Measurements from ENCODE around the gene PRSS8.
A peak's percentile ranks its signal among the peaks of the same experiment; 100 is the strongest.

Gene PRSS8

DNA sequence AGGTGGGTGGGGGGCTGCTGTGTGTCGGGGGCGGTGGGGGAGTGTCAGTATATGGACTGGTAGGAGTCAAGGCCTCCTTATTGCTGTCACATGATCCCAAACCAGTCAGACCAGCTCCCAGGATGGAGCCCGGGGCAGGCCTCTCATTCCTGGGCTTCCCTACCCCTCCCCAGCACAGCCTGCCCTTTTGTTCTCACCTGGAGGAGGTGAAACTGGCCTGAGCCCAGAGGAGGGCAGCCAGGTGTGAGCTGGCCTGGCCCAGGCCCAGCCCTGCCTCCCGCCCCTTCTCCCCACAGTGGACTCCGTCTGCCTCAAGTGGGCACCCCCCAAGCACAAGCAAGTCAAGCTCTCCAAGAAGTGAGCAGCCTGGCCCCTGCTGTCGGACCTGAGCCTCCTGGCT lies 4.6 kb downstream of the PRSS8 start:
- peak overlapping the region; percentile 52 for H3K4me2 ChIP-seq (ENCODE audit: low read length)
- no peak overlapping the region for H3K9ac ChIP-seq
- TF ChIP-seq, protein P1, sequence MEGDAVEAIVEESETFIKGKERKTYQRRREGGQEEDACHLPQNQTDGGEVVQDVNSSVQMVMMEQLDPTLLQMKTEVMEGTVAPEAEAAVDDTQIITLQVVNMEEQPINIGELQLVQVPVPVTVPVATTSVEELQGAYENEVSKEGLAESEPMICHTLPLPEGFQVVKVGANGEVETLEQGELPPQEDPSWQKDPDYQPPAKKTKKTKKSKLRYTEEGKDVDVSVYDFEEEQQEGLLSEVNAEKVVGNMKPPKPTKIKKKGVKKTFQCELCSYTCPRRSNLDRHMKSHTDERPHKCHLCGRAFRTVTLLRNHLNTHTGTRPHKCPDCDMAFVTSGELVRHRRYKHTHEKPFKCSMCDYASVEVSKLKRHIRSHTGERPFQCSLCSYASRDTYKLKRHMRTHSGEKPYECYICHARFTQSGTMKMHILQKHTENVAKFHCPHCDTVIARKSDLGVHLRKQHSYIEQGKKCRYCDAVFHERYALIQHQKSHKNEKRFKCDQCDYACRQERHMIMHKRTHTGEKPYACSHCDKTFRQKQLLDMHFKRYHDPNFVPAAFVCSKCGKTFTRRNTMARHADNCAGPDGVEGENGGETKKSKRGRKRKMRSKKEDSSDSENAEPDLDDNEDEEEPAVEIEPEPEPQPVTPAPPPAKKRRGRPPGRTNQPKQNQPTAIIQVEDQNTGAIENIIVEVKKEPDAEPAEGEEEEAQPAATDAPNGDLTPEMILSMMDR (IDR thresholded peaks at IDR 0.05) = no peak
- H3K79me2 ChIP-seq = peaks cover 16% of the 10 kb centered on the region
- peak overlapping the region; percentile 28 for H2AFZ ChIP-seq
- H3K36me3 ChIP-seq (ENCODE audit: control insufficient read depth, insufficient read depth, low read length) = no peaks in the 10 kb centered on the region
- H3K9me3 ChIP-seq (ENCODE audit: control insufficient read depth, low read length) = no peaks in the 10 kb centered on the region
- H3K27ac ChIP-seq = peak overlapping the region; percentile 86
- H3K4me3 ChIP-seq (ENCODE audit: low read depth, low read length) = peak overlapping the region; percentile 23
- H3K4me1 ChIP-seq = peaks cover 35% of the 10 kb centered on the region
- H3K27me3 ChIP-seq (ENCODE audit: control insufficient read depth, insufficient read depth, low read length) = no peaks in the 10 kb centered on the region

DNA sequence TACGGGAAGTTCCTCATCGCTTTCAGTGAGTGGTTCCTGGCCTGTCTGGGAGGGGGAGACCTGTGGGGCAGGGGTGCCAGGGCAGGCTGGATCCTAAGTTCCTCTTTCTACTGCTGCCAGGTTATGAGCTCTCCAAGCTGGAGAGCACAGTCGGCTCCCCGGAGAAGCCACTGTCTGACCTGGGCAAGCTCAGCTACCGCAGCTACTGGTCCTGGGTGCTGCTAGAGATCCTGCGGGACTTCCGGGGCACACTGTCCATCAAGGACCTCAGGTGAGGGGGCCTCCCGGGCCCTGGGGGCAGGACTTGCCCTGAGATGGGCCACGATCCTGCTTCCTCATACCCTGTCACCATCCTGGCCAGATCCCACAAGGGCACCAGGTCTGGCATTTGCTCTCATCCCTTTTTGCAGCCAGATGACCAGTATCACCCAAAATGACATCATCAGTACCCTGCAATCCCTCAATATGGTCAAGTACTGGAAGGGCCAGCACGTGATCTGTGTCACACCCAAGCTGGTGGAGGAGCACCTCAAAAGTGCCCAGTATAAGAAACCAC lies 5.1 kb downstream of the PRSS8 start:
- H3K4me2 ChIP-seq (ENCODE audit: low read length) = peak overlapping the region; percentile 52
- no peaks in the 10 kb centered on the region for H3K36me3 ChIP-seq (ENCODE audit: control insufficient read depth, insufficient read depth, low read length)
- no peak overlapping the region for H3K9ac ChIP-seq
- peaks cover 32% of the 10 kb centered on the region for H3K4me1 ChIP-seq
- H3K27ac ChIP-seq = peak overlapping the region; percentile 86
- peaks cover 20% of the 10 kb centered on the region for H3K79me2 ChIP-seq
- H3K27me3 ChIP-seq (ENCODE audit: control insufficient read depth, insufficient read depth, low read length) = no peaks in the 10 kb centered on the region
- H3K9me3 ChIP-seq (ENCODE audit: control insufficient read depth, low read length) = no peaks in the 10 kb centered on the region
- peak overlapping the region; percentile 23 for H3K4me3 ChIP-seq (ENCODE audit: low read depth, low read length)
- TF ChIP-seq, protein P1 (IDR thresholded peaks at IDR 0.05) = no peak
- peak overlapping the region; percentile 28 for H2AFZ ChIP-seq

DNA sequence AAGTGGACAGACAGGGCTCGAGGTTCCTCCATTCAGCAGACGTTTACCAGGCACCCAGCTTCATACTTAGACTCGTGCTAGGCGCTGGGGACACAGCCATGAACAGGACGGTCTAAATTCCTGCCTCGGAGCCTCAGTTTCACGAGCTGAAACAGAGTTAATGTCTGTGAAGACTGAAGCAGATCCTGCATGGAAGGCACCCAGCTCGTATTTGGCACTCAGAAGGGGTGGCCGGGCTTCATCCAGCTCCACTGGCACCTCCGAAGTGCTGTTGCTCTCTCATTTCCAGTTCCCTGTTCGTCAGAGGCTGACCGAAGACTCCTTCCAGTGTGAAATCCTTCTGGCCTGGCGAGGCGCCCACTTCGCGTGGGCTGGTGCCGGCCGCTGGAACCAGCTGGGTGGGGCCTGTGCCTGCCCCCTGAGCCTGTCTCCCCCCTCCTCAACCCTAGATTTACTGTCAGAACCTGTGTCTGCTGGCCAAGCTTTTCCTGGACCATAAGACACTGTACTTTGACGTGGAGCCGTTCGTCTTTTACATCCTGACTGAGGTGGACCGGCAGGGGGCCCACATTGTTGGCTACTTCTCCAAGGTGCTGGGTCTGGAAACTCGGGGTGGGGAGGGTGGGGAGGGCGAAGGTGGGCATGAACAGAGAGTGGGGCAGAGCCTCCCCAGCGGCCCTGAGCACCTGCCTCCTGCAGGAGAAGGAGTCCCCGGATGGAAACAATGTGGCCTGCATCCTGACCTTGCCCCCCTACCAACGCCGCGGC lies 5.8 kb downstream of the PRSS8 start:
- Histone ChIP-seq H3K4me2 (ENCODE audit: low read length) (peak overlapping the region; percentile 52), H3K27ac (peak overlapping the region; percentile 86), H2AFZ (no peak overlapping the region), H3K9me3 (ENCODE audit: control insufficient read depth, low read length) (no peaks in the 10 kb centered on the region), H3K4me1 (peaks cover 28% of the 10 kb centered on the region), H3K9ac (no peak overlapping the region), H3K36me3 (ENCODE audit: control insufficient read depth, insufficient read depth, low read length) (no peaks in the 10 kb centered on the region), H3K27me3 (ENCODE audit: control insufficient read depth, insufficient read depth, low read length) (no peaks in the 10 kb centered on the region), H3K79me2 (peaks cover 20% of the 10 kb centered on the region), H3K4me3 (ENCODE audit: low read depth, low read length) (no peak overlapping the region)
- TF ChIP-seq, protein P1 (IDR thresholded peaks at IDR 0.05) = no peak

DNA sequence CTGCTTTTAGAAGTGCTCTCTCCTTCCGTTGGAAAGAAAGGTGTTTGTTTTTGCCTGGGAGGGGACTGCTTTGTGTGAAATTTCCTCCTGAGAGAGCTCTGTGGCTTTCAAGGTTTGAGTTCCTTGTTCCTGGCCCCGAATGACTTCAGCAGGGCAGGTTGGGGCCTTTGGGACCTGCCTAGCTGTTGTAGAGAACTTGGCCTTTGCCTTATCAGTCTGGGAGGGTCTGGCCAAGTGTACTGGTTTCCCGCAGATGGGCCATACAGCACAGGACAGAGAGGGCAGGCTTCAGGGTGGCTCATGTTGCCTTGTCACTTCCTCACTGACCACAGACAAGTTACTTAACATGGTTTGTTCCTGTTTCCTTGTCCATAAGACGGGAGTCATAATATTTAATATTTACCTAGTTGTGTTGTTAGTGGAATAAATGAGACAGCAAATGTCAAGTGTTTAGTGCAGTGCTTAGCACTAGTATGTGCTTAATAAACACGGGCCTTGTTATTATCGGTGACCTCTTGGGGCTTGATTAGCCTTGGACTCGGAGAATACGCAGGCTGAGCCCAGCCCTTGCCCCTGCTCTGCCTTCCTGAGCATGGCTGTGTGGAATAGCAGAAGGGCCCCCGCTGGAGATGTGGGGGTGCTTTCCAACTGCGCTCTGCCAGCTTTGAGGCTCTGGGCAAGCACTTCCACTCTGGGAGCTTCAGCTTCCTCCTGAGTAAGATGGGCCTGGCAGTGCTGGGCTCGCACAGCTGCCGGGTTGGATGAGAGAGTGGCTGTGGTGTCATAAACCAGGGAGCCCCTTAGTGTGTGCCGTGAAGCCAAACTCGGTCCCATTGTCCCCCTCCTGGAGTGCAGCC lies 6.6 kb downstream of the PRSS8 start:
- peaks cover 20% of the 10 kb centered on the region for H3K79me2 ChIP-seq
- TF ChIP-seq, protein P1 (IDR thresholded peaks at IDR 0.05) = no peak
- peak overlapping the region; percentile 22 for H3K27ac ChIP-seq
- H3K4me1 ChIP-seq = peaks cover 20% of the 10 kb centered on the region
- no peak overlapping the region for H3K4me2 ChIP-seq (ENCODE audit: low read length)
- no peaks in the 10 kb centered on the region for H3K9me3 ChIP-seq (ENCODE audit: control insufficient read depth, low read length)
- no peak overlapping the region for H3K9ac ChIP-seq
- H3K36me3 ChIP-seq (ENCODE audit: control insufficient read depth, insufficient read depth, low read length) = no peaks in the 10 kb centered on the region
- H3K27me3 ChIP-seq (ENCODE audit: control insufficient read depth, insufficient read depth, low read length) = no peaks in the 10 kb centered on the region
- H3K4me3 ChIP-seq (ENCODE audit: low read depth, low read length) = no peak overlapping the region
- no peak overlapping the region for H2AFZ ChIP-seq
